AG09319 (cell line): Measurements from ENCODE around the gene MYMK.

Experiments used
- DNase-seq: peaks from one replicate; pipeline ENCODE4 v3.0.0-alpha.2; 2010; ENCODE audit warnings: low read depth; ENCODE audit errors: extremely low read depth
- TF ChIP-seq, protein P1 (sequence below): IDR thresholded peaks from 2 replicates; pipeline ENCODE4 v1.5.1; 2011; ENCODE audit warnings: low read depth, mild to moderate bottlenecking, inconsistent platforms, low read length, moderate library complexity

Gene MYMK

DNA sequence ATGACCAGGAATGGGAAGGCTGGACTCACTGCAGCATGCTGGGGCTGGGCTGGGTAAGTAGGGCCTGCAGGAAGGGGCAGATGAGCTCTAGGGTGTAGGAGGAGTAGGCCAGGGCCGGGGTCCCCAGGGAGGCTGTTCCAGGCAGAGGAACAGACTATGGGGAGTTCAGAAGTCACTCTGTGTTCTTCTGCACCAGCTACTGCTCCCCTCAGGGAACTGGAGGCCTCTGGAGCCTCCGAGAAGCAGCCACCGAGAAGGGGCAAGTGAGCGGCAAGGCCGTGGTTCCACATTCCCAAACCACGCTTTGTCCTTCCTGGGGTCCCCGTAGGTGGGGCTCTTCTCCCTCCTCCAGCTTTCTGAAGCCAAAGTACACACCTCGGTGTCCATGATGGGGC is 37.4 kb downstream of the MYMK start:
- TF ChIP-seq, protein P1, sequence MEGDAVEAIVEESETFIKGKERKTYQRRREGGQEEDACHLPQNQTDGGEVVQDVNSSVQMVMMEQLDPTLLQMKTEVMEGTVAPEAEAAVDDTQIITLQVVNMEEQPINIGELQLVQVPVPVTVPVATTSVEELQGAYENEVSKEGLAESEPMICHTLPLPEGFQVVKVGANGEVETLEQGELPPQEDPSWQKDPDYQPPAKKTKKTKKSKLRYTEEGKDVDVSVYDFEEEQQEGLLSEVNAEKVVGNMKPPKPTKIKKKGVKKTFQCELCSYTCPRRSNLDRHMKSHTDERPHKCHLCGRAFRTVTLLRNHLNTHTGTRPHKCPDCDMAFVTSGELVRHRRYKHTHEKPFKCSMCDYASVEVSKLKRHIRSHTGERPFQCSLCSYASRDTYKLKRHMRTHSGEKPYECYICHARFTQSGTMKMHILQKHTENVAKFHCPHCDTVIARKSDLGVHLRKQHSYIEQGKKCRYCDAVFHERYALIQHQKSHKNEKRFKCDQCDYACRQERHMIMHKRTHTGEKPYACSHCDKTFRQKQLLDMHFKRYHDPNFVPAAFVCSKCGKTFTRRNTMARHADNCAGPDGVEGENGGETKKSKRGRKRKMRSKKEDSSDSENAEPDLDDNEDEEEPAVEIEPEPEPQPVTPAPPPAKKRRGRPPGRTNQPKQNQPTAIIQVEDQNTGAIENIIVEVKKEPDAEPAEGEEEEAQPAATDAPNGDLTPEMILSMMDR, result no peak
- DNase-seq, result no peak

DNA sequence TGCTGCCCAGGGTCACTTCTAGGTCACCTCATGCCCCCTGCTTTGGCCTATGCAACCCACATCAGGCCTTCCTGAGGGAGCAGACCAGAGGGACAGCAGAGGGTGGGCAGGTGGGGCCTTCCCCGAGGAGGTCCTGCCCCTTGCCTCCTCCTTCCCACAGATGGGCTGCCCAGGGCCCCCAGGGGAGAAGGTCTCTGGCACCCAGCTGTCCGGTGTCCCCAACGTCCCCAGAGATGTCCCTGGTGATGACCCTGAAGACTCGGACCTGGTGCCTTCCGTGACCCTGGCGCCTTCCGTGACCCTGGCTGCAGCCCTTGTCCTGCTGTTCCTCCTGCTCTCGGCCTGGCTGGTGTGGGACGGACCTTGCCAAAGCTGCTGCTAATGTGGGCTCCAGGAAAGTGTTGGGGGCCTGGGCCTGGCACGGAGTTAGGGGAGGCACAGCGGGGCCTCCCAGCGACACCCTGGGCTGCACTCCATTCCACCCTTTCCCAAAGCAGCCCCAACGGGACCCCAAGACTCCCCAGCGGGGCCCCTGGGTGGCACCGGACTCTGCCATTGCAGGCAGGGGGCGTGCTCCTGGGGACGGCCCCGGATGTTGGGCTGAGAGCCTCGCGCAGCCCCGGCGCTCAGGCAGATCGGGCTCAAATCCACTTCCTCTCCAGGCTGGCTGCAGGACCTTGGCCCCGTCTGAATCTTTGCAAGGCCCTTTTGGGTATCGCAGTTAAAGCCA is 39.1 kb downstream of the MYMK start:
- DNase-seq, result no peak
- TF ChIP-seq, protein P1, result no peak

DNA sequence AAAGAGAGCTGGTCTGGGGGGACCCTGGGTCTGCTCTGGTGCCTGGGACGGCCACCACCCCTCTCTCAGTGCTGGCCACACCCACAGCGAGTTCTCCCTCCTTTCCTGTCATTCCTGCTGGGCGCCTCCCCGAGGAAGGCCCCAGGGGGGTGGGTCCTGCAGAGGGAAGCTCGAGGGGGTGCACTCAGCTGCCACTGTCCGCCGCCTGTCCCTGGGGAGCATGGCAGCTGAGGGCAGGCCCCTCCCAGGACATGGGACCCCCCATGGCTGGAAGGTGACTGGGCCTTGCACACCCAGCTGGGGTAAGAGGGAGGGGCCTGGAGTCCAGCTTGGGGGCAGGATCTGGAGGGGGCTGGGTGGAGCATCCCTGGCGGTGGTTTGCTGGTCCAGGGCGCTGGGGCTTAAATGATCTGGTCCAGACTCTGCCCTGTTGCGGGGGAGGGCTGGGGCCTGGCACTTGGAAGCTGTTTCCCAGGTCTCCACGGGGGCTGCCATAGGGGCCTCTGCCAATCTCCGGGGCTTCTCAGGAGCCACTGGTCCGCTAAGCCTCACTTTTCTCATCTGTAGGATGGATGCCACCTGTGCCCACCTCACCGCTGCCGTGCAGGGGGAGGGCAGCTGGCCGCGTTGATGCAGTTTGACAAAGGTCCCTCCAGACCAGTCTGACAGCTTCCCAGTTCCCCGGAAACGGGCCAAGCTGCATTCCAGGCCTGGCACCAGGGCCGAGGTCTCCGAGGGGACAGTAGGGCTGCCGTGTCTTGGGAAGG is 39.9 kb downstream of the MYMK start:
- TF ChIP-seq, protein P1, result no peak
- DNase-seq, result no peak

- no peak for DNase-seq
- TF ChIP-seq, protein P1, result no peak
Measured at GRCh38 chr9:133483611-133484010, 41.1 kb downstream of the MYMK start.

- peak; percentile 19 for DNase-seq
- TF ChIP-seq, protein P1, result no peak
Measured at GRCh38 chr9:133478851-133479711, 45.7 kb downstream of the MYMK start, which contains the start of gene SLC2A6. SLC2A6 (minus strand) TSS chr9:133479099; CDS start chr9:133479059, 40 bp downstream.

- TF ChIP-seq, protein P1, result no peak
- DNase-seq, result no peak
Measured at GRCh38 chr9:133477992-133478850, 46.5 kb downstream of the MYMK start.
